Endothelial cell of umbilical vein (primary cell): ENCODE results near the gene MYL11. TPM values are rescaled to one million over a fixed set of nuclear protein-coding genes. Genes with fewer than 3 reads are reported as not detected.

Experiments
- BruUV-seq: library from RNA; stranded (reverse); fragments of 400-500 nt; replicated peaks from 2 replicates; lab custom pipeline; 2021; lab: Mats Ljungman, UMichigan
- CTCF ChIA-PET: fragments of 300-600, 350-600 bp; sonication (Branson Sonifier 250); formaldehyde crosslinking; loops from one replicate; lab custom pipeline; 2021; ENCODE audit warnings: antibody characterized with exemption, inconsistent platforms; lab: Charles Lee
- POLR2A ChIA-PET: fragments of 300-600, 350-600 bp; sonication (Branson Sonifier 250); formaldehyde crosslinking; loops from one replicate; lab custom pipeline; 2021; ENCODE audit warnings: antibody characterized with exemption, inconsistent platforms; lab: Charles Lee
- DNase-seq: peaks from one replicate; pipeline ENCODE4 v3.0.0-alpha.2; 2011; ENCODE audit warnings: low read depth, low spot score
- FAIRE-seq: peaks from 2 replicates; lab custom pipeline; 2011; peaks lifted over from hg19 to GRCh38; lab: Jason Lieb, UNC
- H2AFZ ChIP-seq: 2 replicates; pipeline ENCODE4 v1.6.0; 2012; ENCODE audit warnings: low read depth, low read length, control low read depth, inconsistent platforms
- H3K27ac ChIP-seq: 2 replicates; pipeline ENCODE4 v1.5.1; 2011; ENCODE audit warnings: low read depth, mild to moderate bottlenecking, control low read depth, low read length, moderate library complexity; ENCODE audit not compliant: insufficient read depth
- H3K27me3 ChIP-seq, 2 experiments: 2 replicates each; pipeline versions ENCODE4 v1.6.0 to v1.6.1; 2011; ENCODE audit warnings: low read length in 2 of 2, mixed read lengths in 1 of 2; ENCODE audit not compliant: control insufficient read depth in 2 of 2, insufficient read depth in 2 of 2
- H3K36me3 ChIP-seq, 2 experiments: 2 replicates in 1 of 2; 3 replicates in 1 of 2; pipeline ENCODE4 v1.5.1; 2011; ENCODE audit warnings: low read length in 2 of 2, mild to moderate bottlenecking in 1 of 2, moderate library complexity in 1 of 2; ENCODE audit not compliant: control insufficient read depth in 2 of 2, insufficient read depth in 2 of 2; ENCODE audit errors: extremely low read depth in 1 of 2
- H3K4me1 ChIP-seq: 3 replicates; pipeline ENCODE4 v1.5.1; 2011; ENCODE audit warnings: mild to moderate bottlenecking, low read length; ENCODE audit not compliant: control insufficient read depth, insufficient read depth; ENCODE audit errors: extremely low read depth
- H3K4me2 ChIP-seq: 2 replicates; pipeline ENCODE4 v1.6.1; 2011; ENCODE audit warnings: low read length, control low read depth, mixed read lengths; ENCODE audit not compliant: insufficient read depth
- H3K4me3 ChIP-seq, 3 experiments: fragments of 200-600 bp in 1 of 3; sonication (generic), shearing (Covaris generic) in 1 of 3; replicated peaks in 1 of 3; 2 replicates each; pipeline ENCODE4 v1.5.1; 2011 to 2016; ENCODE audit warnings: control low read depth in 3 of 3, low read length in 3 of 3, mild to moderate bottlenecking in 2 of 3, inconsistent platforms in 1 of 3, low read depth in 1 of 3, moderate library complexity in 1 of 3; ENCODE audit not compliant: insufficient read depth in 1 of 3
- H3K79me2 ChIP-seq: 2 replicates; pipeline ENCODE4 v1.6.0; 2012; ENCODE audit warnings: low read length, inconsistent platforms; ENCODE audit not compliant: control insufficient read depth, insufficient read depth
- H3K9ac ChIP-seq: replicated peaks from 2 replicates; pipeline ENCODE3; 2011; ENCODE audit warnings: low read length, control low read depth; ENCODE audit not compliant: insufficient read depth; ENCODE audit errors: extremely low read depth
- H3K9me1 ChIP-seq: replicated peaks from 3 replicates; pipeline ENCODE4 v1.6.0; 2011; ENCODE audit warnings: mild to moderate bottlenecking, low read length; ENCODE audit not compliant: control insufficient read depth, insufficient read depth; ENCODE audit errors: extremely low read depth
- H3K9me3 ChIP-seq: replicated peaks from 2 replicates; pipeline ENCODE4 v1.5.1; 2012; ENCODE audit warnings: low read length, inconsistent platforms; ENCODE audit not compliant: control insufficient read depth, insufficient read depth
- H4K20me1 ChIP-seq: replicated peaks from 2 replicates; pipeline ENCODE3; 2011; ENCODE audit warnings: mild to moderate bottlenecking, low read length; ENCODE audit not compliant: control insufficient read depth, insufficient read depth; ENCODE audit errors: extremely low read depth
- EZH2 ChIP-seq: IDR thresholded peaks from 2 replicates; pipeline ENCODE4 v1.6.1; 2012; ENCODE audit warnings: borderline replicate concordance, low read depth, mild to moderate bottlenecking, moderate library complexity, low read length, inconsistent platforms; ENCODE audit not compliant: severe bottlenecking
- FOS ChIP-seq: IDR thresholded peaks from 2 replicates; pipeline ENCODE4 v1.6.1; 2011; ENCODE audit warnings: mild to moderate bottlenecking, low read length, moderate library complexity, borderline replicate concordance; ENCODE audit not compliant: insufficient read depth
- GATA2 ChIP-seq: IDR thresholded peaks from 2 replicates; pipeline ENCODE4 v1.7.0; 2011; ENCODE audit warnings: low read depth, mild to moderate bottlenecking, moderate library complexity, mixed read lengths, low read length; ENCODE audit not compliant: insufficient read length, insufficient read depth
- JUN ChIP-seq: IDR thresholded peaks from 2 replicates; pipeline ENCODE4 v1.6.1; 2011; ENCODE audit warnings: borderline replicate concordance, low read depth; ENCODE audit not compliant: insufficient read length, insufficient read depth
- MAX ChIP-seq: IDR thresholded peaks from 2 replicates; pipeline ENCODE4 v1.6.1; 2011; ENCODE audit not compliant: insufficient read depth, insufficient read length
- MYC ChIP-seq: IDR thresholded peaks from one replicate; pipeline ENCODE4 v1.6.1; 2011; ENCODE audit warnings: mild to moderate bottlenecking, low read depth, low read length
- POLR2A ChIP-seq: IDR thresholded peaks from 2 replicates; pipeline ENCODE4 v1.6.1; 2012; ENCODE audit warnings: low read depth, mild to moderate bottlenecking, control low read depth, low read length
- POLR2AphosphoS5 ChIP-seq: IDR thresholded peaks from 2 replicates; pipeline ENCODE4 v1.6.1; 2012; ENCODE audit warnings: low read depth, mild to moderate bottlenecking, control low read depth, low read length, moderate library complexity; ENCODE audit not compliant: insufficient read depth
- dilution Hi-C: fragments of 300-500 bp; cut with MboI; formaldehyde crosslinking; loops from one replicate; pipeline ENCODE4 v1.15.0; 2019; ENCODE audit warnings: low sequenced_read_pairs; ENCODE audit not compliant: extremely low pct_ligation_motif_present
- intact Hi-C: fragments of 100-400 bp; cut with micrococcal nuclease; formaldehyde crosslinking; loops from one replicate; pipeline ENCODE4 v1.10.0; 2022
- polyA plus RNA-seq, 4 experiments: library from polyadenylated mRNA; depleted of rRNA in 3 of 4; stranded (reverse) in 3 of 4; unstranded in 1 of 4; fragments of >200 nt; gene quantifications; 2 replicates each; pipeline versions ENCODE4 v1.2.1 to v1.2.3, GENCODE V29; 2011 to 2012; ENCODE audit warnings: missing spikeins in 1 of 4
- total RNA-seq: library from RNA; stranded (reverse); gene quantifications from 2 replicates; pipeline ENCODE4 v1.2.3, GENCODE V29; 2021
- TF ChIP-seq, protein P1 (sequence below), 2 donors: IDR thresholded peaks; 1 replicate in 1 of 2; 2 replicates in 1 of 2; pipeline ENCODE4 v1.5.1; 2011; ENCODE audit warnings: low read length in 2 of 2, mild to moderate bottlenecking in 2 of 2, moderate library complexity in 2 of 2, control low read depth in 1 of 2, inconsistent platforms in 1 of 2, low read depth in 1 of 2; ENCODE audit not compliant: insufficient read depth in 1 of 2; ENCODE audit errors: extremely low read depth in 1 of 2

MYL11 gene
- total and polyA plus RNA-seq, 2 donors (not counting 3 experiments of a cell fraction or from before 2014, with no cell fraction given) = 1.3 TPM; not detected in 1

GRCh38 chr16:30383521-30383920 is 8.9 kb downstream of the MYL11 start:
- FAIRE-seq = no peak
- intact Hi-C loops = no loop called here
- no peaks in the 10 kb centered on the region for H3K9me1 ChIP-seq
- H3K79me2 ChIP-seq = no peaks in the 10 kb centered on the region
- ChIA-PET POLR2A (no interaction called here), CTCF (interaction anchor here (1.2 to 1.6 kb wide), 2 partner anchors 11 to 13 kb away, joined by 3 to 6 read pairs; partner anchors contain the start of gene ZNF48)
- H2AFZ ChIP-seq = no peak overlapping the region
- H3K9ac ChIP-seq = no peak overlapping the region
- H3K36me3 ChIP-seq = no peaks in the 10 kb centered on the region
- TF ChIP-seq POLR2A (no peak), JUN (no peak)
- peaks cover 5% of the 10 kb centered on the region for H3K4me1 ChIP-seq
- dilution Hi-C loops = no loop called here
- DNase-seq = no peak
- no peak overlapping the region for H3K4me2 ChIP-seq
- no peaks in the 10 kb centered on the region for H3K27me3 ChIP-seq
- no TSS peak for BruUV-seq
- no peak overlapping the region for H3K27ac ChIP-seq
- no peaks in the 10 kb centered on the region for H4K20me1 ChIP-seq
- no peak overlapping the region for H3K4me3 ChIP-seq
- H3K9me3 ChIP-seq = no peaks in the 10 kb centered on the region

DNA sequence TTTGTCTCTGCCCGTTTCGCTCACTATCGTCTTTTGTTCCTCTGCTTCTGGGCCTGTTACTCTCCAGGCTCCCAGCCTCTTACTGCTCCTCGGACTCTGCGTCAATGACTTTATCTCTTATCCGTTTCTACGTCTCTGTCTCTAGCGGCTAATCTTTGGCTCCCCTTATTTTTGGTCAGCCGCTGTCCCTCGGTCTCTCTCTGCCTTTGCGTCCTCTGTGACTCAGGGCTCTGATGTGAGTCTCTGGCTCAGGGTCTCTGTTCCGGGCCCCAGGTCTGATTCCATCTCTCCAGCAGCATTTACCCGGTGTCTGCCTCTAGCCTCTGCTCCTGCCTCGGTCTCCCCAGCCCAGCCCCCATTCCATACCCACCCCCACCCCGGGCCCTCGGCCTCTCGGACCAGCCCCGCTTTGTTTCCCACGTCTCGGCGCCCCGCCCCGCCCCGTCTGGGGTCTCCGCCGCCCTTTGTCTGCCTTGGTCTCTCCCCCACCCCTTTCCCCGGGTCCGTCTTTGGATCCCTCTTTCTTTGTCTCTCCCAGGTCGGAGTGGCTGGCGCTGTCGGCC is 20.1 kb downstream of the MYL11 start:
- dilution Hi-C loops = no loop called here
- BruUV-seq = no TSS peak
- DNase-seq = peak; percentile 57

More for the DNA sequence above, 20.1 kb downstream of the MYL11 start:
- Histone ChIP-seq H3K4me2 (peak overlapping the region; percentile 88), H2AFZ (peak overlapping the region; percentile 91), H3K4me1 (peaks cover 18% of the 10 kb centered on the region), H3K27ac (peak overlapping the region; percentile 66), H3K9me1 (no peaks in the 10 kb centered on the region), H3K36me3 (peaks cover 0 to 19% of the 10 kb centered on the region in 2 experiments), H3K9me3 (no peaks in the 10 kb centered on the region), H3K79me2 (peaks cover 9% of the 10 kb centered on the region), H3K27me3 (no peaks in the 10 kb centered on the region), H3K9ac (peak overlapping the region; percentile 72), H4K20me1 (no peaks in the 10 kb centered on the region), H3K4me3 (peak overlapping the region; percentile 46 to 85 (median 81))
- CTCF ChIA-PET = interaction anchor here (0.9 to 3.3 kb wide), 12 partner anchors 11 to 329 kb away, joined by 3 to 62 read pairs (median 6); partner anchors contain the start of genes ALDOA, CD2BP2, DCTPP1 and TBC1D10B
- POLR2A ChIA-PET = interaction anchor here (0.6 to 2.4 kb wide), 5 partner anchors 8 to 420 kb away, joined by 3 to 8 read pairs (median 5); partner anchors contain the start of gene TBC1D10B
- intact Hi-C loops = loop anchor here (1.0 to 2.0 kb wide), 2 partner anchors 14 to 16 kb away; no protein-coding TSS in a partner anchor
- TF ChIP-seq EZH2 = no peak
- no peak for TF ChIP-seq JUN
- no peak for TF ChIP-seq POLR2A
- TF ChIP-seq GATA2 = no peak
- TF ChIP-seq MYC = no peak
- no peak for TF ChIP-seq POLR2AphosphoS5
- TF ChIP-seq MAX = no peak
- TF ChIP-seq, protein P1, sequence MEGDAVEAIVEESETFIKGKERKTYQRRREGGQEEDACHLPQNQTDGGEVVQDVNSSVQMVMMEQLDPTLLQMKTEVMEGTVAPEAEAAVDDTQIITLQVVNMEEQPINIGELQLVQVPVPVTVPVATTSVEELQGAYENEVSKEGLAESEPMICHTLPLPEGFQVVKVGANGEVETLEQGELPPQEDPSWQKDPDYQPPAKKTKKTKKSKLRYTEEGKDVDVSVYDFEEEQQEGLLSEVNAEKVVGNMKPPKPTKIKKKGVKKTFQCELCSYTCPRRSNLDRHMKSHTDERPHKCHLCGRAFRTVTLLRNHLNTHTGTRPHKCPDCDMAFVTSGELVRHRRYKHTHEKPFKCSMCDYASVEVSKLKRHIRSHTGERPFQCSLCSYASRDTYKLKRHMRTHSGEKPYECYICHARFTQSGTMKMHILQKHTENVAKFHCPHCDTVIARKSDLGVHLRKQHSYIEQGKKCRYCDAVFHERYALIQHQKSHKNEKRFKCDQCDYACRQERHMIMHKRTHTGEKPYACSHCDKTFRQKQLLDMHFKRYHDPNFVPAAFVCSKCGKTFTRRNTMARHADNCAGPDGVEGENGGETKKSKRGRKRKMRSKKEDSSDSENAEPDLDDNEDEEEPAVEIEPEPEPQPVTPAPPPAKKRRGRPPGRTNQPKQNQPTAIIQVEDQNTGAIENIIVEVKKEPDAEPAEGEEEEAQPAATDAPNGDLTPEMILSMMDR (IDR thresholded peaks at IDR 0.05; ENCODE audit: extremely low read depth in 1 of 2, insufficient read depth in 1 of 2, low read depth in 1 of 2, low read length in 2 of 2) = no peak
- no peak for TF ChIP-seq FOS
- FAIRE-seq = peak; percentile 70
